Skeletal muscle tissue (tissue), 4 donors: Measurements from ENCODE around the gene AP4B1. TPM values are rescaled to one million over a fixed set of nuclear protein-coding genes. Genes with fewer than 3 reads are reported as not detected.

Source experiments
- H3K27ac ChIP-seq: one replicate; pipeline ENCODE4 v1.7.0; 2013; ENCODE audit warnings: mild to moderate bottlenecking, low read depth, low read length, inconsistent platforms
- H3K27me3 ChIP-seq, 3 donors: one replicate each; pipeline ENCODE4 v1.7.0; 2013; ENCODE audit warnings: low read length in 3 of 3; ENCODE audit not compliant: control insufficient read depth in 3 of 3, insufficient read depth in 3 of 3
- H3K36me3 ChIP-seq, 3 donors: one replicate each; pipeline ENCODE4 v1.7.0; 2013; ENCODE audit warnings: low read length in 3 of 3; ENCODE audit not compliant: control insufficient read depth in 3 of 3, insufficient read depth in 3 of 3
- H3K4me1 ChIP-seq, 3 donors: one replicate each; pipeline ENCODE4 v1.7.0; 2013; ENCODE audit warnings: low read length in 3 of 3, mild to moderate bottlenecking in 3 of 3; ENCODE audit not compliant: control insufficient read depth in 3 of 3, insufficient read depth in 3 of 3
- H3K4me3 ChIP-seq, 3 donors: one replicate each; pipeline ENCODE4 v1.7.0; 2013; ENCODE audit warnings: low read length in 3 of 3
- H3K9ac ChIP-seq, 3 donors: one replicate each; pipeline ENCODE4 v1.7.0; 2013; ENCODE audit warnings: low read length in 3 of 3, mild to moderate bottlenecking in 3 of 3, moderate library complexity in 2 of 3, low read depth in 1 of 3
- H3K9me3 ChIP-seq, 3 donors: one replicate each; pipeline ENCODE4 v1.7.0; 2013; ENCODE audit warnings: low read length in 3 of 3; ENCODE audit not compliant: control insufficient read depth in 3 of 3
- total RNA-seq: library from RNA; depleted of rRNA; stranded (reverse); fragments of >200 nt; gene quantifications from one replicate; pipeline ENCODE4 v1.2.3, GENCODE V29; 2014
- donor health status: Osteomylitis.

The AP4B1 gene
- total RNA-seq, 1 donor from 2014 or later: 16.7 TPM

DNA sequence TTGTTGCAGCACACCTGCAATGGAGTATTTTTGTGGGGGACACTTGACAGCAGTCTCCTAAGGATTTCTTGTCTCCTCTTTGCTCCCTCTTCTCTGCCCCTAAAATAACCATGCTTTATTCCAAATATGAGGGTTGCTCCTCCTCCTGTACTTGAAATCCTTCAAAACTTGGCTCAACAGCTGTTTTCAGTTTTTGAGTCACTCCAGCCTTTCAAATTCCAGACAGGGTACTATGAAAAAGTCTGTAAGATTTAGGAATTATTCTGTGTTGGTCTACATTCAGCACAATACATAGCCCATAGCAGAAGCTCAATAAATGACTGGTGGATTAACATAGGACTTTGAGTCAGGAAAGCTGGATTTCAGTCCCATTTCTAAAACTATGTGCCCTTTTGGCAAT, 5.5 kb downstream of the AP4B1 start:
- peaks cover 36 to 64% (median 47%) of the 10 kb centered on the region in 3 donors for H3K36me3 ChIP-seq
- H3K27ac ChIP-seq: no peak overlapping the region
- no peaks in the 10 kb centered on the region for H3K27me3 ChIP-seq
- no peak overlapping the region for H3K4me3 ChIP-seq
- H3K9ac ChIP-seq: no peak overlapping the region
- no peaks in the 10 kb centered on the region for H3K9me3 ChIP-seq
- H3K4me1 ChIP-seq: peaks cover 7 to 10% (median 8%) of the 10 kb centered on the region in 3 donors

DNA sequence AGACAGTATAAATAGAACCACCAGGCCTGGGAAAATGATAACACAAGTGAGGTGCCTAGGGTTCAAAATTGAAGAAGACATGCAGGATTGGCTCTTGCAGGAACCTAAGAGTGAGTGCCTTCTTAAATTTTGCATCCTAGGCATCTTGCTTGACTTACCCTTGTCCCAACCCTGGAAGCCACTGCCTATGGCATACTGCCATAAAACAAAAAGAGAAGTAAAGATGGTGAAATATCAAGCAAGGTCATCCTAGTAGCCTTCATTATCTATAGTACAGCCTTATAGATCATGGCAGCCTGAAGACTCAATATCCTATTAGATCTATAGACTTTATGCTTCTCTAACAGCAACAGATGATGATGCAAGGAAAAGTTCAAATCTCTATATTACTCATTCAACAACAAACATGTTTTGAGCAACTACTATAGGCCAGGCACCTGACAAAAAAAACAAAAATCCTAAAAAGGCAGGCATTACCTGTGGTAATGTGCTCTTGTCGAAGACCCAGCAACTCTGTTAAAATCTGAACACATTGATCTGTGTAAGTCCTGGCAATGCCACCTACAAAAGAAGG, 6.3 kb downstream of the AP4B1 start:
- peaks cover 36 to 65% (median 47%) of the 10 kb centered on the region in 3 donors for H3K36me3 ChIP-seq
- H3K9me3 ChIP-seq: no peaks in the 10 kb centered on the region
- H3K27ac ChIP-seq: no peak overlapping the region
- H3K27me3 ChIP-seq: no peaks in the 10 kb centered on the region
- no peak overlapping the region for H3K4me3 ChIP-seq
- H3K9ac ChIP-seq: no peak overlapping the region
- peaks cover 0 to 2% (median under 1%) of the 10 kb centered on the region in 3 donors for H3K4me1 ChIP-seq

DNA sequence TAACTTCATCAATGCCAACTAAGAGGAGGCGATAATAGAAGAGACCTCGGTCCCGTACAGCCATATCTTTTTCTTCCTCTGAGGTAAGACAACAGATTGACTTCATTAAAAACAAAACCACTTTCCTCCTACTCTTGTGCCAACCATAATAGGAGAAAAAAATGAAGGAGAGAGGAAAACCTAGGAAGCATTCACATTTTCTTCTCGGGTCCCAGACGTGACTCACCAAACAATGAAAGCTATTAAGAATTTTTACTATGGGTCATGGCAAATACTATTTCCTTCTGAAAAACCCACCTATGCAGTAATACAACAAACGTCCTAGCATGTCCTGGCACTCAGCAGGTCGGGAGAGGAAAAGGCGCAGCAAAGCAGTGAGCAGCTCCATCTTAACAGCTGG, 8.6 kb downstream of the AP4B1 start:
- H3K9me3 ChIP-seq: no peaks in the 10 kb centered on the region
- H3K9ac ChIP-seq: no peak overlapping the region
- peaks cover 34 to 57% (median 42%) of the 10 kb centered on the region in 3 donors for H3K36me3 ChIP-seq
- H3K27ac ChIP-seq: no peak overlapping the region
- no peaks in the 10 kb centered on the region for H3K27me3 ChIP-seq
- no peak overlapping the region for H3K4me3 ChIP-seq
- no peaks in the 10 kb centered on the region for H3K4me1 ChIP-seq

DNA sequence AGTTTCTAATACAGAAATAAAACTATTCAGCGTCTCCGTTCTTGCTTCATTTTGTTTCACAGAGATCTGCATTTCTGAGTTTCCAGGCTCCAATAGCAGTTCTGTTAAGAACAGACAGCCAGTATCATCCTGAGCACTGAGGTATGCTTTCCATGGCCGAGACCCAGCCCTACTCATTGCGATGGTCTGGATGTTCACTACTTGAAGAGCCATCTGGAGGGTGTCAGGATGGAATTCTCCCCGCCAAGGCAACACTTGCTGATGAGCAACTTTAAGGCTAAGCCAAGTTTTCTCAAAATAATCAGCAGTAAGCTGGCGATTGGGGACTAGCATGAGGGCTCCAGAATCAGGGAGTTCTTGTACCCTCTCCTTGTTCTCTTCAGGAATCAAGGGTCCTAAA, 9.5 kb downstream of the AP4B1 start:
- peaks cover 31 to 51% (median 39%) of the 10 kb centered on the region in 3 donors for H3K36me3 ChIP-seq
- no peak overlapping the region for H3K27ac ChIP-seq
- H3K27me3 ChIP-seq: no peaks in the 10 kb centered on the region
- no peaks in the 10 kb centered on the region for H3K9me3 ChIP-seq
- no peaks in the 10 kb centered on the region for H3K4me1 ChIP-seq
- no peak overlapping the region for H3K9ac ChIP-seq
- no peak overlapping the region for H3K4me3 ChIP-seq

DNA sequence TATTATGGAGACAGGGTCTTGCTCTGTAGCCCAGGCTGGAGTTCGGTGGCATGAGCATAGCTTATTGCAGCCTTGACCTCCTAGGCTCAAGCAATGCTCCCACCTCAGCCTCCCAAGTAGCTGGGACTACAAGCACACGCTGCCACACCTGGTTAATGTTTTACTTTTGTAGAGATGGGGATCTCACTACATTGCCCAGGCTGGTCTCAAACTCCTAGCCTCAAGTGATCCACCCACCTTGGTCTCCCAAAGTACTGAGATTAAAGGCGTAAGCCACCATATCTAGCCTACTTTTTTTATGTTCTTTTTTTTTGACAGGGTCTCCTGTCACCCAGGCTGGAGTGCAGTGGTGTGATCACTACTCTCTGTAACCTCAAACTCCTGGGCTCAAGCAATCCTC, 11.3 kb downstream of the AP4B1 start:
- H3K4me1 ChIP-seq: no peaks in the 10 kb centered on the region
- no peaks in the 10 kb centered on the region for H3K27me3 ChIP-seq
- no peak overlapping the region for H3K27ac ChIP-seq
- H3K4me3 ChIP-seq: no peak overlapping the region
- peaks cover 21 to 35% (median 23%) of the 10 kb centered on the region in 3 donors for H3K36me3 ChIP-seq
- H3K9me3 ChIP-seq: no peaks in the 10 kb centered on the region
- H3K9ac ChIP-seq: no peak overlapping the region

DNA sequence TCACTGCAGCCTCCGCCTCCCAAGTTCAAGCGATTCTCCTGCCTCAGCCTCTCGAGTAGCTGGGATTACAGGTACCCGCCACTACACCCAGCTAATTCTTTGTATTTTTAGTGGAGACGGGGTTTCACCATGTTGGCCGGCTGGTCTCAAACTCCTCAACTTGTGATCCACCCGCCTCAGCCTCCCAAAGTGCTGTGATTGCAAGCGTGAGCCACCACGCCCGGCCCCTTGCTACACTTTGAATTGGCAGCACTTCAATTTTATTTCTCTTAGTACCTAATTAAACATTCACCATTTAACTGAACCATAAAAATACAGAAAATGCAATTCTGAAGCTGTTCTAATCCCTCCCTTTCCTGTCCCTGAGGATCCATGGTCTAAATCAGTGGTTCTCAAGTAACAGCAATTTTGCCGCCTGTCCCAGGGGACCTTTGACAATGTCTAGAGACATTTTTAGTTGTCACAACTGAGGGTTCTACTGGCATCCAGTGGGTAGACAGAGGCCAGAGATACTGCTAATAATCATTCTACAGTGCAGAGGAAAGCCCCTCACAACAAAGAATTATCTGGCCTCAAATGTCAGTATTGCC, 12.9 kb downstream of the AP4B1 start:
- H3K36me3 ChIP-seq: peaks cover 10 to 24% (median 17%) of the 10 kb centered on the region in 3 donors
- H3K9me3 ChIP-seq: no peaks in the 10 kb centered on the region
- H3K4me1 ChIP-seq: no peaks in the 10 kb centered on the region
- H3K4me3 ChIP-seq: no peak overlapping the region
- H3K27me3 ChIP-seq: no peaks in the 10 kb centered on the region
- H3K9ac ChIP-seq: no peak overlapping the region
- H3K27ac ChIP-seq: no peak overlapping the region

DNA sequence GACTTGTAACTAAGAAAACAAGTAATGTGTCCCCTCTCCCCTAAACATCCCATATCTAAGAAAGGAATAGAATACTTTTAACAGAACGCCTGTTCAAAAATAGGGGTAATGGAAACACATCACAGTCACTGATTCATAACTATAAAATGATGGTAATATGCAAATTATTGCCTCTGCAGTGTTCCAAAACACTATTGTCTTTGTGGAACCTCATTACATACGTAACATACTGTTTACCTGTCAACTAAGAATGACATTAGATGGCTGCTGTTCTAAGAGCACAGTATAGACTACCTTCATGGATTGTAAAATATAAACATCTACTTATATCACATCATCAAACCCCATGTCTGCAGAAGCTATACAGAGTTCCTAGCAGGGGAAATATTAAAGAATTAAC, 13.8 kb downstream of the AP4B1 start:
- H3K4me3 ChIP-seq: no peak overlapping the region
- no peak overlapping the region for H3K27ac ChIP-seq
- peaks cover 6 to 16% (median 12%) of the 10 kb centered on the region in 3 donors for H3K36me3 ChIP-seq
- no peaks in the 10 kb centered on the region for H3K9me3 ChIP-seq
- no peaks in the 10 kb centered on the region for H3K27me3 ChIP-seq
- H3K9ac ChIP-seq: no peak overlapping the region
- no peaks in the 10 kb centered on the region for H3K4me1 ChIP-seq

DNA sequence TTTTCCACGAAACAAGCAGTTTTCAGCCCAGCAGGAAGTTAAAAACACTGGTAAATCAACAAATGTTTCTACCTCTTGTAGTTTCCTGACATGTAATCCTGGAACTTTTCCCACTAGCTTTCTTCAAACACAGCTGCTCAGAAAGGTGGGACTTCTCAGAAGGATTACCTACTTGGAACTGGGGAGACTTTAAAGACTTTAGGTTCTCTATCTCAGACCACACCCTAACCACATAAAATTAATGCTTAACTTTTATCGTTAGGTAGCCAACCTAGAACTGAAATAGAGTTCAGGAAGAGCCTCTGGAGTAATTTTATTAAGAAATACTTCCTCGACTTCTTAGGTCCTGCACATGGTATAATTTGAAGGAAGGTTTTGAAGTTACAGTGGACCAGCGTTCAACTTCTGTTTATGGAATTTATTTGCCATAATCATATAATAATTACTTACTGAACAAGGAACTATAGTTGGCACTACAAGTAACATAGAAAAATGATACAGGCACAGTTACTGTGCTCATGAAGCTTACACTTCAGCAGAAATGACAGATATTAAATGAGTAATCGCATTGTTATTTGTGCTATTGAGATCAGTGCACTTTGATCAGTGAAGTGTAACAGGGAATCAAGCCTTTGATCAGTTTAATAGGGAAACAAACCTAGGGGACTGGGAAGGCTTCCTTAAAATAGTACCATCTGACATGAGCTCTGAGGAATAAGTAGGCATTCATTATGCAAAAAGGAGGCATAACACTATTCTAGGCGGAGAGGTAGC, 17.0 kb downstream of the AP4B1 start, which contains the start of gene BCL2L15:
Gene BCL2L15 (minus strand): TSS at position 180 of the 774 bp plus-strand sequence. CDS start 206 bp downstream, outside the sequence.
- H3K4me1 ChIP-seq: no peaks in the 10 kb centered on the region
- no peak within 1 kb of the TSS for H3K27ac ChIP-seq
- H3K4me3 ChIP-seq: no peak within 1 kb of the TSS
- H3K36me3 ChIP-seq: no peaks in the 10 kb centered on the region
- no peaks in the 10 kb centered on the region for H3K9me3 ChIP-seq
- H3K9ac ChIP-seq: no peak within 1 kb of the TSS
- H3K27me3 ChIP-seq: no peaks in the 10 kb centered on the region

DNA sequence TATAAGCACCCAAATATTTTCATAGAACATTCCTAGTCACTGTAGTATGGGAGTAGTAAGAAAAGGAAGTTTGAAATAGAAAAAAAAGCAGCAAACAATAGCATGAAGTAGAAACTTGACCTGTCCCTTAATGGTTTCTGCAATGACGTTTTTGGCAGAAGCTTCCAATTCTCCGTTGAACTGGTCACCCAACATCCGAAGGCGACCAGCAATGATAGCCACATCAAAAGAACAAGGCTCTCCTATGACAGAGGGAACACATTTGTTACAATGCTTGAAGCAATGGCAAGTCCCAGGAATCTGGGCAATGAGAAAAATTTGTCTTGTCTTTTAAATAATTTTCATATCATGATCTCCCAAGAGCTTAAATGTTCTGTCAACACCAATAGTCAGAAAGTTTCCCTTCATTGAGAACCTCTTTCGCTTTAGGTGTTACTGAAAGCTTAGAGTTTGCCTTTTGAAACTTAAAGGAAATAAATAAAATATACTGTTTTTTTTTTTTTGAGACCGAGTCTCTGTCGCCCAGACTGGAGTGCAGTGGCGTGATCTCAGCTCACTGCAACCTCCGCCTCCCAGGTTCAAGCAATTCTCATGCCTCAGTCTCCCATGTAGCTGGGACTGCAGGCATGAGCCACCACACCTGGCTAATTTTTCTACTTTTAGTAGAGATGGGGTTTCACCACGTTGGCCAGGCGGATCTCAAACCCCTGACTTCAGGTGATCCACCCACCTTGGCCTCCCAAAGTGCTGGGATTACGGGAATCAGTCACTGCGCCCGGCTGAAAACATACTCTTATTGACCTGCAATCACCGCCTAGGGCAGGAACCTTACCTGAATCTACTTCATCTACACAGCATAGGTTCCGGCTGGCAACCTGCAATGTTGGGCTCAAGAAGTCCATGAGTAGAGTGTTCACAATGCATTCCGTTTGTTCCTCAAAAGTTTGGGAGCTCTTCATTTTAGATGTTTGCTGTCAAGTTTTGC, 17.9 kb downstream of the AP4B1 start:
- H3K4me1 ChIP-seq: peaks cover 3 to 4% (median 4%) of the 10 kb centered on the region in 3 donors
- H3K27me3 ChIP-seq: no peaks in the 10 kb centered on the region
- H3K4me3 ChIP-seq: no peak overlapping the region
- H3K9ac ChIP-seq: no peak overlapping the region
- H3K9me3 ChIP-seq: no peaks in the 10 kb centered on the region
- H3K36me3 ChIP-seq: no peaks in the 10 kb centered on the region
- no peak overlapping the region for H3K27ac ChIP-seq
